ENCODE measurements around the gene CCDC86.

- TF ChIP-seq CTCF (IDR thresholded peaks at IDR 0.05), result no peak
- TF ChIP-seq POLR2AphosphoS5 (IDR thresholded peaks at IDR 0.05), result no peak
- TF ChIP-seq POLR2A (IDR thresholded peaks at IDR 0.05), result no peak
These were observed 31.3 kb upstream of the CCDC86 start for GRCh38 chr11:60810569-60810968.
